LoVo (cell line): ENCODE measurements around the gene PAN3.
"Not testable (repeated sequence)": the region's sequence is repeated elsewhere in the genome, so short reads cannot be mapped to it uniquely, and the experiment has no call there.

Experiments
- DNase-seq: peaks from one replicate; pipeline ENCODE4 v3.0.0-alpha.2; 2016; ENCODE audit warnings: low spot score

Gene PAN3

GRCh38 chr13:28138756-28139470 is 568 bp downstream of the PAN3 start:
- peak; percentile 65 for DNase-seq

GRCh38 chr13:28140433-28141125 is 2.2 kb downstream of the PAN3 start:
- DNase-seq: no peak

GRCh38 chr13:28141542-28141941 is 3.2 kb downstream of the PAN3 start:
- DNase-seq: not testable (repeated sequence)

GRCh38 chr13:28145049-28145448 is 6.7 kb downstream of the PAN3 start:
- no peak for DNase-seq

- no peak for DNase-seq
Observed at GRCh38 chr13:28147495-28147894, 9.2 kb downstream of the PAN3 start.

- no peak for DNase-seq
Observed at GRCh38 chr13:28159057-28159456, 20.7 kb downstream of the PAN3 start.

- peak; percentile 49 for DNase-seq
Observed at GRCh38 chr13:28161370-28161769, 23.0 kb downstream of the PAN3 start.

GRCh38 chr13:28163587-28163986 is 25.2 kb downstream of the PAN3 start:
- DNase-seq: no peak

GRCh38 chr13:28166257-28166656 is 27.9 kb downstream of the PAN3 start:
- DNase-seq: no peak

GRCh38 chr13:28171266-28171665 is 32.9 kb downstream of the PAN3 start:
- no peak for DNase-seq

- no peak for DNase-seq
Observed at GRCh38 chr13:28172947-28173346, 34.6 kb downstream of the PAN3 start.

- no peak for DNase-seq
Observed at GRCh38 chr13:28173793-28174192, 35.4 kb downstream of the PAN3 start.

- DNase-seq: no peak
Observed at GRCh38 chr13:28177327-28177726, 39.0 kb downstream of the PAN3 start.

- no peak for DNase-seq
Observed at GRCh38 chr13:28177877-28178276, 39.5 kb downstream of the PAN3 start.

- DNase-seq: no peak
Observed at GRCh38 chr13:28179974-28180373, 41.6 kb downstream of the PAN3 start.

GRCh38 chr13:28181413-28181812 is 43.1 kb downstream of the PAN3 start:
- no peak for DNase-seq

GRCh38 chr13:28185256-28185655 is 46.9 kb downstream of the PAN3 start:
- no peak for DNase-seq

- no peak for DNase-seq
Observed at GRCh38 chr13:28199089-28199488, 60.7 kb downstream of the PAN3 start.

- DNase-seq: no peak
Observed at GRCh38 chr13:28204043-28204442, 65.7 kb downstream of the PAN3 start.

GRCh38 chr13:28204690-28205443 is 66.5 kb downstream of the PAN3 start:
- no peak for DNase-seq

GRCh38 chr13:28218679-28219078 is 80.3 kb downstream of the PAN3 start:
- no peak for DNase-seq

GRCh38 chr13:28219408-28220099 is 81.2 kb downstream of the PAN3 start:
- DNase-seq: no peak
